Stimulated activated CD8-positive, alpha-beta memory T cell treated with anti-CD3 and anti-CD28 coated beads, Interleukin-15, amount 100 ng/mL, for 24 hours (primary cell): ENCODE results near the gene USP44.
"Not testable (repeated sequence)": the region's sequence is repeated elsewhere in the genome, so short reads cannot be mapped to it uniquely, and the experiment has no call there.

Experiments
- DNase-seq: peaks from one replicate; pipeline ENCODE4 v3.0.0-alpha.2; 2020; ENCODE audit warnings: low read depth

USP44 gene

DNA sequence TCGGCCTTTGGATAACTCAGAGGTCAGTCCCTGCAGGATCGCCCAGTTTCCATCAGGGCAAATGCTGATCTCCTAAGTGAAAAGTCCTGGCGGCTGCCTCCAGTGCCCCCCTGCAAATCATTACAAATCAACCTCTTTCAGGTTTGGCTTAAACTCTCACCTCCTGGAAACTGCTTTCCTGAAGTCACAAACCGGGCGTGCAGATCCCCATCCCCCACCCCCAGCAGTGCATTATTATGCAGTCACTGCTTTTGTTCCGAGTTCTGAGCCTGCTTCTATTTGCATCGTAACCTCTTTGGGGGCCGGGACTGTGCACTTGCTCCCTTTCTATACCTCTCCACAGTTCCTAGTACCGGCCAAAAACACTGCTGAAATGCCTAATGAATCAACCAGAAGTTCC is at the start of gene USP44:
USP44 (minus strand) TSS at position 172 of the 400 bp plus-strand sequence. CDS start 17,220 bp downstream, outside the sequence.
- no peak for DNase-seq

DNA sequence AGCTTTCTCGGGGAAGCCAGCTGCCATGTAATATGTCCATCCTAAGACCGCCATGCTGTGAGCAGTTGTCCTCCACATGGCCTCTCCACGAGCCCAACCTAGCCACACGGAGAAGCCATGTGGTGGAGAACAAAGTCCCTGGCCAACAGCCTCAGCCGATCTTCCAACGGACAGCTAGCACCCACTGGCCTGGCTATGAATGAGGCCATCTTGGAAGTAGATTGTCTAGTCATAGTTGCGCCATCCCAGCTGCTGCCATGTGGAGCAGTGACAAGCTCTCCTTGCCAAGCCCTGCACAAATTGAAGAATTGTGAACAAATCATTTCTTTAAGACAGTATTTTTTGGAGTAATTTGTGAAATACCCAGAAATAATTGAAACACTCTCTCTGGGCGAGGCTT is 49.3 kb upstream of the USP44 start:
- no peak for DNase-seq

DNA sequence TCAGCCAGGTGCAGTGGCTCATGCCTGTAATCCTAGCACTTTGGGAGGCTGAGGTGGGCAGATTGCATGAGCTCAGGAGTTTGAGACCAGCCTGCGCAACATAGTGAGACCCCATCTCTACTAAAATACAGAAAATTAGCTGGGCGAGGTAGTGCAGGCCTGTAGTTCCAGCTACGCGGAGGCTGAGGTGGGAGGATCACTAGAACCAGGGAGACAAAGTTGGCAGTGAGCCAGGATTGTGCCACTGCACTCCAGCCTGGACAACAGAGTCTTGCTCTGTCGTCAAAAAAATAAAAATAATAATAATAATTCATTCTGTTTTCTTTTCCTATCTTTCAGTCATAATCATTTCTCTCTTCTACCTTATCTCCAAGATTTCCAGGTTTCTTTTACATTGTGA is 48.6 kb upstream of the USP44 start:
- DNase-seq: no peak

DNA sequence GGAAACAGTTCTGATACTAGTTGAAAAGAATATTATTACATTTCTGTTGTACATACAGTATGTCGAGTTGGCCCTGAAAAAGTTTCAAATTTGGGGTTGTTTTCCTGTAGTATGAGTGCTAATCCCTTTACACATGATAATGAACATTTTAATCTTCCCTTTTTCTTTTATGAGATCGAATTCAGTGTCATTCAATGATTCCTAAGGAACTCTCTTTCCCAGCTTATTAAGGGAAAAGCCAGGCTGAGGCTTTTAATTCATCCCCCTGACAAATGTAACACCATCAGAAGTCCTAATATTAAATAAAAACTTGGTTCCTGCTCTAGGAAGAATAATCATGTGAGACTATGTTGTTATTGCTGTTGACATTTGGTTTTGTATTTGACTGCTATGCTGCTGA is 42.9 kb upstream of the USP44 start:
- DNase-seq: no peak

DNA sequence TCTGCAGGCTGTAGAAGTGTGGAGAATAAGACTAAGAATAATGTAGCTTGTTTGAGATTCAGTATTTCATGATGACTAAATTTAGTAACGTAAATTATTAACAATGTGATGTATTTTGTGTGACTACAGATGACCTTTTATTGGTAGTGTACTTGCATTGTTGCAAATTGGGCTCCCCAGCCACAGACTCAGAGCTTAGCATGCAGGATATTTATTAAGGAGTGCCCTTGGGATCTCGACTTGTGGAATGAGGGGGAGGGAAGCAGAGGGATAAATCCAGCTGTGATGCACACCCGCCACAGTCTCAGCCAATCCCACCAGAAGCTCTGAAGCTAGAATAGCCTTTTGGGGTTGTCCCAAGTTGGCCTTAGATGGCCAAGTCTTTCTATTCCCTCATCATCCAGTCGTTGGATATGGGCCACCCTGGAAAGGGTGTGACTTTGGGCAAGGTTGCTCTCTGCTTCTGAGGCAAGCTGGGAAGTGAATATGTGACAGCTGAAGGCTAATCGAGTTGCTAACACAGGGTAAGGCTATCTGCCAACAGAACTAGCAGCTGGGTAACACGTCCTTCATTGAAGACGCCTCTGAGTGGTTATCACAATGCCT is 42.1 kb upstream of the USP44 start:
- no peak for DNase-seq

DNA sequence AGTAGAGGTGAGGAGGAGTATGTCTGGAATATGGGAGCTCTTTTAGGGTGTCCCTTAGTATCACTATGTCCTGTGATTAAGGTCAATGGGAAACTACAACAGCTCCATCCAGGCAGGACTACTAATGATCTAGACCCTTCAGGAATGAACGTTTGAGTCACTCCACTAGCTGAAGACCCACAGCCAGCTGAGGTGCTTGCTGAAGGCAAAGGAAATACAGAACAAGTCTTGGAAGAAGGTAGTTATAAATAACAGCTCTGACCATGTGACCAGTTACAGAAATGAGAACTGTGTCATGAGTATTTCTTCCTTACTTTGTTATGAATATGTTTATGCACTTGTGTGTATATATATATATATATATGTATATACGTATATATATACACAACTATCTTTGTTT is 40.5 kb upstream of the USP44 start:
- no peak for DNase-seq

DNA sequence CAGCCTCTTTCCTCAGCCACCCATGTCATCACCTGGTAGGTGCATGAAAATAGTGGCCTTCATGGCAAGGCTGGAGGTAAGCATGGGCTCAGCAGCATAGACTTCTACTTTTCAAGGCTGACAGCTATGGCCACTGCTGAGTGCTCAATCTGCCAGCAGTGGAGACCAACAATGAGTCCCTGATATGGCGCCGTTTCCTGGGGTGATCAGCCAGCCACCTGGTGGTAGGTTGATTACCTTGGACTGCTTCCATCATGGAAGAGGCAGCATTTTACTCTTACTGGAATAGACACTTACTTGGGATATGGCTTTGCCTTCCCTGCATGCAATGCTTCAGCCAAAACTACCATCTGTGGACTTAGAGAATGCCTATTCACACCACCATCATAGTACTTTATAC is 39.5 kb upstream of the USP44 start:
- no peak for DNase-seq

DNA sequence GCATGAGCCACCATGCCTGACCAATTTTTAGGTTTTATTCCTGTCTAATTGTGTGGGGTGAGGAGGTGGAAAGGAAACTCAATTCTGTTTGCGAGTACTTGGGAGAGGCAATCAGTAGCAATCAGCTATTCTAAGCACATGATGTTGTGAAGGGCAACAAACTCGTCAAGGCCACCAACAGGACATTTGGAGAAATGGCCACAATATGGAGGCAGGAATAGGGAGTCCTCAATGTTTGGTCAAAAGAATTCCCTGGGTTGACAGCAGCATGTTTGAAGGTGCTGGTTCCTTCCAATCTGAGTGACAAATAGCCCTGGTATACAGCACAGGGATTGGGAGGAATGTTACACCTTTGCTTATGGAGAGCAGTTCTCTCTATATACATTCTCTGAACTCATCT is 32.7 kb upstream of the USP44 start:
- DNase-seq: no peak

DNA sequence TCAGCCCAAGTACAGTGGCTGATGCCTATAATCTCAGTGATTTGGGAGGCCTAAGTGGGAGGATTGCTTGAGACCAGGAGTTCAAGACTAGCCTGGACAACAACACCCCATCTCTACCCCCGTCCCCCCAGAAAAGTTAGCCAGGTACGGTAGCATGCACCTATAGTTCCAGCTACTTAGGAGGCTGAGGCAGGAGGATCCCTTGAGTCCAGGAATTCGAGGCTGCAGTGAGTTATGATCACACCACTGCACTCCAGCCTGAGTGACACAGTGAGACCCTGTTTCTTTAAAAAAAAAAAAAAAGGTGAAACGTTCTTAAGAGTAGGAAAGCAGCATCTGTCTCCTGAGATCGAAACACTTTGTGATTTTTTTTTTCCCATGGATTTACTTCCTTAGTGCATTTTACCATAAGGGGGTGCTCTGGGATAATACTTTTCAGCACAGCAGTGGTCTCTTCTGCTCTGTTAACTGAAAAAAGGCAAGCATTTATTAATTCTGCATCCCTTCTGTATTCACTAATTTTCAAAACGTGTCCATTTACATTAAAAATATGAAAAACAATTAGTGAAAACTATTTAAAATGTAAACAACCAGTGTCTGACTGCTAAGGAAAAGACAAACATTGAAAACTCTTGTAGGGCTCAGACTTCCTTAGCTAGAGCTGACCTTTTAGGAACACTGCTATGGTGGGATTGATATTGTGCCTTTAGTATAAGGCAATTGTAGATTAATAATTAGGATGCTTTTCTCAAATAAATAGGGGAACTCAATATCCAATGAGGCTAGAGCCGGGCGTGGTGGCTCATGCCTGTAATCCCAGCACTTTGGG is 31.2 kb upstream of the USP44 start:
- no peak for DNase-seq

DNA sequence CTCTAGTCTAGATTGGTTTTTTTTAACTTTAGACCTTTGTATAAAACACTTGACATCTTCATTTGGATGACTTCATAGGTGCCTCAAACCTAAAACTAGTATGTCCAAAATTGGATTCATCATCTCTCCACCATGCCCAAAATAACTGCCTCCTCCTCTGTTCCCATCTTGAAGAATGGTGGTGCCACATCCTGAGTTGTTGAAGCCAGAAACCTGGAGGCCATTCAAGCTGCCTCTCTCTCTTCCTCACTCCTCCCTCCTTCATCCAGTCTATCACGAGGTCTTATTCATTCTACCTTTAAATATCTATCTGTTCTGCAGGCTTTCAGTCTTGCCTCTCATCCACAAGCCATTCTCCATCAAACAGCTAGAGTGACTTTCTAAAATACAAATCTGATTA is 26.5 kb upstream of the USP44 start:
- no peak for DNase-seq

DNA sequence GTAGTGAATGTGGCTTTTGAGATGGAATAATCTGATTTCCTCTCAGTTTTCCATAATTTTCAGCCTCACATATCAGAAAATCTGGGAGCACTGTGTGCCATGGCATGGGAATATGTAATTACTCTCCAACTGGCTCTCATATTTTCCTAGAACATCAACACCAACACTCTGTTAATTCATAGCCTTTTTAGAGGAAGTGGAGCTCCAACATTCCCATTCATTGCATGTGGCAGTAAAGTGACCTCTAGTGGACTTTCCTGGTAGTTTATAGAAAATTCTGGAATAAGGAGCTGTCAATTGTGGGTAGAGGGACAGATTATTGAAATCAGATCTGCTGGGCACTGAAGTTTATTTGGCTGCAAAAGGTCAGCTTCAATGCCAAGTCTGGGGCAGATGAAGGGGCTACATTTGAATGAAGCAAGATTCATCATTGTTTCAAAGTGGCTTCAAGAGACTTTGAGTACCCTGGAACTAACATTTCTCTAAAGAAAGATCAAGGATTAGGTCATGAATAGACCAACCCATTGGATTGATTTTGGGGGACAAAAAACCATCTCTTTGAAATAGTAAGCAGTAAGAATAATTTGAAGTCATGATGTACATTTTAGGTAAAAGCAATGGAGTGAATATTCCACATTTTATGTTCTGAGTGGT is 23.6 kb upstream of the USP44 start:
- DNase-seq: no peak

DNA sequence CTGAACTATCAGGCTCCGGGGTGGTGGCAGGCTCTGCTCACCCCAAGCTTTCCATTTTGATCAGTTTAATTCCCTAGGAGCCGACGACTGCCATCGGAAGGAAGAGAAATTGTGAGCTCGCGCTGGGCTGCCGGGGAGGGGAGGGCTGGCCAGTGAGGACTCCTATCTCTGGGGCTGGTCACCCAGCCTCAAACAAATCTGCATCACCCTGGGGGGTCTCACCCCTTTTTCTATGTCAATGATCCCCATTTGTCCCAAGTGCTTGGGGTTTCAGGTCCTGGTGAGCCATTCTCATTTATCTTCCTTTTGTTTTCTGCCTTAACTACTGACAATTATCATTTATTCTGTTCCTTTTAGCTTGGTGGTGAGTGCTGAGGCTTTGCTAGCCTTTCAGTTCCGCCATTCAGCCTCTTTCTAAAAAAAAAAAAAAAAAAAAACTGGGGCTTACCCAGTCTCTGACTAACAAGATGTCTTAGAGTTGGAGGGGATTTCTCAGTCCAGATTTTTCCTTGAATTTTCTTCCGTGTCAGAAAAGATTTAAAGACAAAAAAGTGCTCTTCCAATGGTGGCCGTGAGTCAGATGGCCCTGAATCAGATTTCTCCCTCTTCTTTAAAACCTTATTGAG is 22.8 kb upstream of the USP44 start:
- DNase-seq: no peak

DNA sequence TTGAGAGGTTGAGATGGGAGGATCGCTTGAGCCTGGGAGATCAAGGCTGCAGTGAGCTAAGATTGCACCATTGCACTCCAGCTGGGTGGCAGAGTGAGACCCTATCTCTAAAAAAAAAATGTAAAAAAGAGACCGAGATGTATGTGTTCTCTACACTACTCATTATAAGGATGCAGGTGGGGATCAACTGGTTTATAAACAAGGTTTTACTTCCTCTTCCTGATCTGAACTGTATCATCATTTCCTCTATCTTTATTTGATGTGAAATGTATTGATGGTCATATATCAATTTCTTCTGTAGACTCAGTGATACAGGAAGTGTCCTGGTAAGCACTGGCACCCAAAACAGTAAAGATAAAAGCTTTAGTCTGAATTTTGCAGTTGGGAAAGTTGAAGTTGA is 20.1 kb upstream of the USP44 start:
- no peak for DNase-seq

DNA sequence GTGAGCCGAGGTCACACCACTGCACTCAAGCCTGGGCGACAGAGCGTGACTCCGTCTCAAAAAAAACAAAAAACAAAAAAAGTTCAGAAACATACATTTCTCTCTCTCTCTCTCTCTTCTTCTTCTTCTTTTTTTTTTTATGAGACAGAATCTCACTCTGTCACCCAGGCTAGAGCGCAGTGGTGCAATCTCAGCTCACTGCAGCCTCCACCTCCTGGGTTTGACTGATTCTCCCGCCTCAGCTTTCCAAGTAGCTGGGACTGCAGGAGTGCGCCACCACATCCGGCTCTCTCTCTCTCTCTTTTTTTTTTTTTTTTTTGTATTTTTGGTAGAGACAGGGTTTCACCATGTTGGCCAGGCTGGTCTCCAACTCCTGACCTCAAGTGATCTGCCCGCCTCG is 16.8 kb upstream of the USP44 start:
- not testable (repeated sequence) for DNase-seq

DNA sequence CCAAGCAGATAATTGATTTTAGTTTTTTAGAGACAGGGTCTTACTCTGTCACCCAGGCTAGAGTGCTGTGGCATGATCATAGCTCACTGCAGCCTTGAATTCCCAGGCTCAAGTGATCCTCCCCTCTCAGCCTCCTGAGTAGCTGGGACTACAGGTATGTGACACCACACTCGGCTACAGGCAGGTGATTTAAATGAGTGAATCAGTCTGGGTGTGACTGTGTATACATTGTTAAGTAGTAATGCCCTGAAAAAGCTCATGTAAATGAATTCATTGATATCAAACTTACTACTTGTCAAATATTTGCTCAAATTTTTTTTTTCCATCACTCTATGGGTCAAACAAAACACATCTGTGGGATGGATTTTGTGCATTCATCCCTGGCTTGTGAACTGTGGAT is 6.3 kb upstream of the USP44 start:
- DNase-seq: no peak

DNA sequence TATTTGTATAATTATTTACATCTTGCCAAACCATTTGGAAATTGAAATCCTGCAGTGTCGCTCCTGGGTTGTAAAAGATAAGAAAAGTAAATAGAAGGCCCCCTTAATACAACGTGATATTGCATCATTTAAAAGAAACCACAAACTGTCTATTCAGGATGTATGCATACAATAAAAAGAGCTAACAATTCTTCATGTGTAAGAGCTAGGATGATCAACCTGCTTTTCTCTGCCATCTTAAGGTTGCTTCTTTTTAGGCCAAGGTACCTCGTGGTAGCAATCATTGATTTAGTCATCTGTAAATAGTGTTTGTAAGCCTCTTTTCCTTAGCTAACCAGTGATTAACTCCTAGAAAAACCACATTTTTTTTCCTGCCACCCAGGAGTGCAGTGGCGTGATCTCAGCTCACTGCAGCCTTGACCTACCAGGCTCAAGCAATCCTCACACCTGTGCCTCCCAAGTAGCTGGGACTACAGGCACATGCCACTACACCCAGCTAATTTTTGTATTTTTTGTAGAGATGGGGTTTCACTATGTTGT is 3.3 kb upstream of the USP44 start:
- DNase-seq: no peak

DNA sequence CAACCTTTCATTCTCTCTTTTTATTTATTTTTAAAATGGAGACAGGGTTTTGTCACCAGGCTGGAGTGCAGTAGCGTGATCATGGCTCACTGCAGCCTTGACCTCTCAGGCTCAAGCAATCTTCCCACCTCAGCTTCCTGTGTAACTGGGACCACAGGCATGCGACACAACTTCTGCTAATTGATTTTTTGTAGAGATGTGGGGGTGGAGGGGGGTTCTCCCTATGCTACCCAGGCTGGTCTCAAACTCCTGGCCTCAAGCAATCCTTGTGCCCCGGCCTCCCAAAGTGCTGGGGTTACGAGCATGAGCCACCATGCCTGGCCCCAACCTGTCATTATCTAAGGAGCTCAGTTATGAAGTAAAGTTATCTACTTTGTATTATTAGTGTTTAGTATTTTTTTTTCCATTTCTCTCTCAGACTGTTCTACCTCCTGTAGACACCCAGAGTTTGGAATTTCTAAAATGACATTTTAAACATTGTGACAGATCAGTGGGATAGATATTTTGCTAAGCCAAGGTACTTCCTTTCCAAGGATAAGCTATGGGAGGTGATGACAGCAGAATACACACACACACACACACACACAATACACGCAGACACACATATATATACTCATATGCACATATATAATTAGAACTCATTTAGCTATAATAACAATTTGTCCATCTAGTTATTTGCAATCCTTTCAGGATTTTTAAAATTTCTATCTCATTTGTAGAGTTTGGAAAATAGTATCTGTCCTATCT is 2.1 kb upstream of the USP44 start:
- no peak for DNase-seq

DNA sequence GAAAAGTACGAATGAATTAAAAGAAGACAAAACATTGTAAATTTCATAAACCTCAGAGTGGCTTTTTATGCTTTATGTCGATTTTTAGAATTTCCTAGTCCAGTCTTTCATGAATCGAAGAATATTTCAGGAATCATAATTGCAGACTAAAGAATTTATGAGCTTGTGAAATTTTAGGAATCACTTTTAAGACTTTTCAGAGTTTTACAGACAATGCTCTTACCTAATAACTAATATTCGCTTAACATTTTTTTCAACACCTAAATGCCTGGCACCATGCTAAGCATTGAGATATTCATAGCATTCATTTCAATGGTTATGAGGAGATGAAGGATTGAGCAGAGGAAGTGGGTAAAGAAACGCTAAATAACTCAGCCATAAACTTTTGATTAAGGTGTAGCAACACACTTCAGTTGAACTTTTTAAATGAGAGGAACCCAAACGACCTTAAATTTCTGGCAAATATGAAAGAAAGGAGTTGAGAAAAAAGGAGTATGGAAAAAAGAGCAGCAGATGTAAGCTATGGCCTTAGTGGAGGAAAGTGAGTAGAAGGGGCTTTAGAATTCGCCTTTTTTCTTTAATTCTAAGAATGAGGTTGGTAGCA is 739 bp upstream of the USP44 start:
- no peak for DNase-seq

DNA sequence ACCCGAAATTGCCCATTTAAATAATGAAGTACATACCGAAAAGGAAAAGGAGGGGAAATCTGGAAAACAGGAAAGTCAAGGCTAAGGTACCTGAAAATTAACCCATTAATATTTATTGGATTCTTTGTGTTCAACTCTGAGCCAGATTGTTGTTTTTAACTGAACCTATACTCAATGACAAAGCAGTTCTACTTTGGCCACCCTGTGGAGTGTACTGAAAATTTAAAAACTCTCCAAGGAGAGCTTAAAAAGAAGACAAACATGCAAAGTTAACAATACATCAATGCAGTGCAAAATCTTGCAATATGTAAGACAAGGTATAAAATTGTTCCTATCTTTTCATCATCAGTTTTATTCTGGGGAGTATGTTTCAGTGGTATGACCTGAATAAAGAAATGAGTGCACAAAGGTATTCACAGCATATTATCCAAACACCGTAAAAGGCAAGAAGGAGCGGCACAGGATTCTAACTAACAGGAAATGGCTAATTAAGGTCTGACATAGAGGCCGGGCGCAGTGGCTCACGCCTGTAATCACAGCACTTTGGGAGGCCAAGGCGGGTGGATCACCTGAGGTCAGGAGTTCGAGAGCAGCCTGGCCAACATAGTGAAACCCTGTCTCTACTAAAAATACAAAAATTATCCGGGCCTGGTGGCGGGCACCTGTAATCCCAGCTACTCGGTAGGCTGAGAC is 1.7 kb downstream of the USP44 start:
- DNase-seq: no peak

DNA sequence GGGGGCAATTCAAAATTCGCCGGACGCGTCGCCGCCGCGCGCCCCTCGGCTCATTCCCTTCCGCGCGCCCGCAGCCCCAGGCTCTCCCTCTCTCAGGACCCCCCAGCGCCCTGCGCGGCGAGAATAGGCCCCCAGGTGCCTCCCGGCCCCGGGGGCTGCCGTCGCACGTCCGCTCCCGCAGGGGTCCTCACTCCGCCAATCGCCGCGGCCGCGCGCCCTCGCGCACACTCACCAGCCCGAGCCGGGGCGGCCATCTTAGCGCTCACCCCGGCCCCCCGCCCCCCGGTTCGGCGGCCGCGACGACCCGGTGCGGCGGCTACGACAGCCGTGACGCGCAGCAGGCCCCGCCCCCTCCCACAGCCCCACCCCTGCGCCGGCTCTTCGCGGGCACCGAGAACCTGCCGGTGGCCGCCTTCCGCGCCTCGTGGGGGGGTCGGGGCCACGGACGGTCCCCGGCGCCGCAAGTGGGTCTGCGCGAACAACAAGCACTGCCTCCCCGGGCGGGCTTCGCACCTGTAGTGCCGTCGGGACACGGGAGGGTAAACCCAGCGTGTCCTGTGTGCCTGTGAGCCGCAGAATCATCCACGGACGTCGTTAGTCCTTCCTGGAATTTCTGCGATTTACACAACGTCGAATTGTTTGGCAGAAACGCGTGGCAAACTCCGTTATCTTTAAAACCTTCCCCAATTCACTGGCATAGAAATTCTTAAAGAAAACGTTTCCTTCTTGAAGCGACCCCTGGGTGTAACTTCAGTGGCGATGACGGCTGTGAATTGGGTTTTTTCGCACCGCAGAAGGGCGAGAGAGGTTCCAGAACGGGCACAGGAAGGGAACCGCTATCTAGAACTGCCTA is 2.5 kb downstream of the USP44 start:
- DNase-seq: peak; percentile 24
